Measurements from ENCODE around the gene NAT8L.

- TF ChIP-seq EZH2 (IDR thresholded peaks at IDR 0.05) (no peak), POLR2AphosphoS5 (IDR thresholded peaks at IDR 0.05; ENCODE audit: borderline replicate concordance, low read depth, low read length) (no peak), FOXP2 (optimal IDR thresholded peaks at IDR 0.05; ENCODE audit: control extremely low read depth, extremely low read length, insufficient read depth) (no peak)
Measured at GRCh38 chr4:2072971-2073807, 14.1 kb downstream of the NAT8L start.

All from SK-N-MC (cell line).